Testis (tissue), 2 donors: ENCODE measurements around the gene OR11H6.

Experiments
- POLR2A ChIP-seq: fragments of 450-650 bp; IDR thresholded peaks from one replicate; pipeline ENCODE4 v1.6.1; 2017; ENCODE audit warnings: antibody characterized with exemption, mild to moderate bottlenecking, moderate library complexity
- TF ChIP-seq, protein P1 (sequence below), 3 experiments: fragments of 450-650 bp in 2 of 3; fragments of 200-600 bp in 1 of 3; sonication (generic) in 1 of 3; IDR thresholded peaks; one replicate each; pipeline ENCODE4 v1.5.1; 2016 to 2019; ENCODE audit warnings: antibody characterized with exemption in 3 of 3, mild to moderate bottlenecking in 2 of 3, moderate library complexity in 1 of 3

DNA sequence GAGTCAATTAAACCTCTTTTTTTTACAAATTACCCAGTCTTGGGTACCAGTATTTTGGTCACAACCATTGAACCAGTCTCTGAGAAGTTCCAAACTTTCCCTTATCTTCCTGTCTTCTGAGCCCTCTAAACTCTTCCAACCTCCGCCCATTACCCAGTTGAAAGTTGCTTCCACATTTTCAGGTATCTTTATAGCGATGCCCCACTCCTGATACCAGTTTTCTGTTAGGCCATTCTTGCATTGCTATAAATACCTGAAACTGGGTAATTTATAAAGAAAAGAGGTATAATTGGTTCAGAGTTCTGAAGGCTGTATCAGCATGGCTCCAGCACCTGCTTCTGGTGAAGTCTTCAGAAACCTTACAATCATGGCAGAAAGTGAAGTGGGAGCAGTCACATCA, 50.6 kb downstream of the OR11H6 start:
- TF ChIP-seq, protein P1, sequence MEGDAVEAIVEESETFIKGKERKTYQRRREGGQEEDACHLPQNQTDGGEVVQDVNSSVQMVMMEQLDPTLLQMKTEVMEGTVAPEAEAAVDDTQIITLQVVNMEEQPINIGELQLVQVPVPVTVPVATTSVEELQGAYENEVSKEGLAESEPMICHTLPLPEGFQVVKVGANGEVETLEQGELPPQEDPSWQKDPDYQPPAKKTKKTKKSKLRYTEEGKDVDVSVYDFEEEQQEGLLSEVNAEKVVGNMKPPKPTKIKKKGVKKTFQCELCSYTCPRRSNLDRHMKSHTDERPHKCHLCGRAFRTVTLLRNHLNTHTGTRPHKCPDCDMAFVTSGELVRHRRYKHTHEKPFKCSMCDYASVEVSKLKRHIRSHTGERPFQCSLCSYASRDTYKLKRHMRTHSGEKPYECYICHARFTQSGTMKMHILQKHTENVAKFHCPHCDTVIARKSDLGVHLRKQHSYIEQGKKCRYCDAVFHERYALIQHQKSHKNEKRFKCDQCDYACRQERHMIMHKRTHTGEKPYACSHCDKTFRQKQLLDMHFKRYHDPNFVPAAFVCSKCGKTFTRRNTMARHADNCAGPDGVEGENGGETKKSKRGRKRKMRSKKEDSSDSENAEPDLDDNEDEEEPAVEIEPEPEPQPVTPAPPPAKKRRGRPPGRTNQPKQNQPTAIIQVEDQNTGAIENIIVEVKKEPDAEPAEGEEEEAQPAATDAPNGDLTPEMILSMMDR (IDR thresholded peaks at IDR 0.05), result no peak
- TF ChIP-seq POLR2A, result no peak
